Ascending aorta (tissue), 2 donors: ENCODE measurements around the gene TRIM27. TPM values are rescaled to one million over a fixed set of nuclear protein-coding genes. Genes with fewer than 3 reads are reported as not detected.

Source experiments
- DNase-seq, 2 donors: peaks; one replicate each; pipeline ENCODE4 v3.0.0-alpha.2; 2019; ENCODE audit warnings: low spot score in 2 of 2
- H3K27ac ChIP-seq, 2 donors: fragments of 200-600 bp; sonication (generic); one replicate each; pipeline ENCODE4 v1.5.1; 2016 to 2017; ENCODE audit warnings: mild to moderate bottlenecking in 1 of 2
- H3K27me3 ChIP-seq: fragments of 200-600 bp; sonication (generic); one replicate; pipeline ENCODE4 v1.5.1; 2017
- H3K36me3 ChIP-seq, 2 donors: fragments of 200-600 bp; sonication (generic); one replicate each; pipeline ENCODE4 v1.5.1; 2016
- H3K4me1 ChIP-seq, 2 donors: fragments of 200-600 bp; sonication (generic); one replicate each; pipeline ENCODE4 v1.5.1; 2016 to 2017; ENCODE audit warnings: mild to moderate bottlenecking in 1 of 2
- H3K4me3 ChIP-seq, 2 donors: fragments of 200-600 bp; sonication (generic); one replicate each; pipeline ENCODE4 v1.5.1; 2016 to 2017; ENCODE audit warnings: mild to moderate bottlenecking in 1 of 2
- H3K9me3 ChIP-seq, 2 donors: fragments of 200-600 bp; sonication (generic); one replicate each; pipeline ENCODE4 v1.5.1; 2016
- CTCF ChIP-seq, 3 experiments: fragments of 200-600 bp in 2 of 3; fragments of 450-650 bp in 1 of 3; sonication (generic) in 2 of 3; IDR thresholded peaks; one replicate each; pipeline ENCODE4 v1.5.1; 2016 to 2019; ENCODE audit warnings: antibody characterized with exemption in 3 of 3, mild to moderate bottlenecking in 1 of 3, moderate library complexity in 1 of 3
- intact Hi-C: fragments of 100-400 bp; cut with DNase I; formaldehyde crosslinking; loops from one replicate; pipeline ENCODE4 v1.15.1; 2023
- total RNA-seq: library from RNA; depleted of rRNA; stranded (reverse); fragments of >200 nt; gene quantifications from one replicate; pipeline ENCODE4 v1.1.0, GENCODE V29; 2016

The TRIM27 gene
- total RNA-seq, 1 donor from 2014 or later: 167 TPM

- no peaks in the 10 kb centered on the region for H3K9me3 ChIP-seq
- H3K36me3 ChIP-seq: no peaks in the 10 kb centered on the region
- peak overlapping the region; percentile 66 to 81 for H3K4me3 ChIP-seq
- TF ChIP-seq CTCF (IDR thresholded peaks at IDR 0.05): no peak
- peaks cover 0 to 3% of the 10 kb centered on the region in 2 donors for H3K4me1 ChIP-seq
- no peaks in the 10 kb centered on the region for H3K27me3 ChIP-seq
- intact Hi-C loops: loop anchor here (1.0 to 10.0 kb wide), 3 partner anchors 31 to 970 kb away; a partner anchor contains a TSS
- H3K27ac ChIP-seq: peak overlapping the region; percentile 59 to 78
- no peak for DNase-seq
Observed at GRCh38 chr6:28864326-28864923, 59.4 kb downstream of the TRIM27 start.

GRCh38 chr6:28863604-28864325 is 60.0 kb downstream of the TRIM27 start:
- Histone ChIP-seq H3K9me3 (no peaks in the 10 kb centered on the region), H3K27me3 (no peaks in the 10 kb centered on the region), H3K4me1 (peaks cover 0 to 3% of the 10 kb centered on the region in 2 donors), H3K36me3 (no peaks in the 10 kb centered on the region), H3K4me3 (peak overlapping the region; percentile 66 to 81), H3K27ac (peak overlapping the region; percentile 59 to 78)
- peak in 1 of 2 donors; percentile 86 for DNase-seq
- no peak for TF ChIP-seq CTCF (IDR thresholded peaks at IDR 0.05)
- intact Hi-C loops: loop anchor here (1.0 to 10.0 kb wide), 8 partner anchors 18 to 969 kb away; a partner anchor contains a TSS

GRCh38 chr6:28862077-28862476 is 61.7 kb downstream of the TRIM27 start:
- intact Hi-C loops: loop anchor here (2.0 to 10.0 kb wide), 3 partner anchors 63 to 967 kb away; a partner anchor contains a TSS
- no peaks in the 10 kb centered on the region for H3K36me3 ChIP-seq
- no peak for TF ChIP-seq CTCF (IDR thresholded peaks at IDR 0.05)
- H3K27ac ChIP-seq: no peak overlapping the region
- no peak overlapping the region for H3K4me3 ChIP-seq
- no peaks in the 10 kb centered on the region for H3K9me3 ChIP-seq
- peaks cover 0 to 3% of the 10 kb centered on the region in 2 donors for H3K4me1 ChIP-seq
- DNase-seq: no peak
- H3K27me3 ChIP-seq: no peaks in the 10 kb centered on the region

GRCh38 chr6:28861339-28861738 is 62.4 kb downstream of the TRIM27 start:
- H3K9me3 ChIP-seq: no peaks in the 10 kb centered on the region
- TF ChIP-seq CTCF (IDR thresholded peaks at IDR 0.05): no peak
- no peak overlapping the region for H3K4me3 ChIP-seq
- no peak overlapping the region for H3K27ac ChIP-seq
- H3K4me1 ChIP-seq: peaks cover 0 to 3% of the 10 kb centered on the region in 2 donors
- no peak for DNase-seq
- intact Hi-C loops: loop anchor here (10.0 kb wide), 2 partner anchors 153 to 967 kb away; a partner anchor contains a TSS
- no peaks in the 10 kb centered on the region for H3K27me3 ChIP-seq
- no peaks in the 10 kb centered on the region for H3K36me3 ChIP-seq

GRCh38 chr6:28860581-28860980 is 63.2 kb downstream of the TRIM27 start:
- Histone ChIP-seq H3K4me3 (no peak overlapping the region), H3K27ac (no peak overlapping the region), H3K4me1 (peaks cover 0 to 3% of the 10 kb centered on the region in 2 donors), H3K36me3 (no peaks in the 10 kb centered on the region), H3K9me3 (no peaks in the 10 kb centered on the region), H3K27me3 (no peaks in the 10 kb centered on the region)
- no peak for TF ChIP-seq CTCF (IDR thresholded peaks at IDR 0.05)
- DNase-seq: no peak
- intact Hi-C loops: loop anchor here (10.0 kb wide), 2 partner anchors 154 to 966 kb away; a partner anchor contains a TSS
